A204.1 (cell line): Measurements from ENCODE around the gene MGMT.

Experiments used
- FAIRE-seq: peaks from 2 replicates; lab custom pipeline; 2012; peaks lifted over from hg19 to GRCh38; lab: Jason Lieb, UNC

MGMT gene

DNA sequence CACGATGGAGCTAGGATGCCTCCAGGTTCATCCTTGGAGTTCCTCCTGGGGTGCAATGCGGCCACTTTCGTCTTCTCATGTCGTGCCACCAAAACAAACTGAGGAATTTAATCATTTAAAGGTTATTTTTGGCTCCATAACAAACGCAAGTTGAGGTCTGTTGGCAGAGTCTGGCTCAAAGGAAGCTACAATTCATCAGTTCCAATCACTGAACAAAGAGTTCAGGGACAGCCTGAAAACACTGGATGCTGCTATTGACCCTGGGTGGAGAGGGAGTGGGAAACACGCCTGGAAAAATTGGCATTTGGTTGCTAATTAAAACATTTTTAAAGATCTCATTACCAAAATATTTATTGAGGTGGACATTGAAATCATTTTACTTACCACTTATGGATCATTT lies 11.4 kb upstream of the MGMT start:
- no peak for FAIRE-seq

GRCh38 chr10:129459762-129460539 lies 7.1 kb upstream of the MGMT start:
- no peak for FAIRE-seq

DNA sequence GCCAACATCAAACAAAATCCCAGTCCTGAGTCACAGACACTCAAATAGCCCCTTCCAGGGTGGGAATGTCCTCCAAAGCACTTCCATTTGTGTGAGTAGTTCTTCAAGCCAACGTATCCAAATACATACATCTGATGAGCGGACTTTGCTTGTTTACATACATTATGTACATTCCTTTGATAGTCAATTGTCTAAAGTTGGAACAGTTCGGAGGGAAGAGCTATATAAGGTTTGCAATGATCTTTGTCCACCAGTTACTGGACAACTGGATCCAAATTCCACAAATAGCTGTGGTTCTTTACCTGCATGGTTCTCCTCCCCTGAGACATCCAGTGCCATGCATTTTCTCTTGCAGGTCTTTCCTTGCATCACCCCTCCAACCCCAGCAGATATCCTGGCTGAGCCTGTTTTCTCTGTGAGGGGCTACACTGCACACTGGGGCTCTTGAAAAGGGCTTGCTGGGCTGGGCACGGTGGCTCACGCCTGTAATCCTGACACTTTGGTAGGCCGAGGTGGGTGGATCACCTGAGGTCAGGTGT lies 4.7 kb upstream of the MGMT start:
- FAIRE-seq: no peak

DNA sequence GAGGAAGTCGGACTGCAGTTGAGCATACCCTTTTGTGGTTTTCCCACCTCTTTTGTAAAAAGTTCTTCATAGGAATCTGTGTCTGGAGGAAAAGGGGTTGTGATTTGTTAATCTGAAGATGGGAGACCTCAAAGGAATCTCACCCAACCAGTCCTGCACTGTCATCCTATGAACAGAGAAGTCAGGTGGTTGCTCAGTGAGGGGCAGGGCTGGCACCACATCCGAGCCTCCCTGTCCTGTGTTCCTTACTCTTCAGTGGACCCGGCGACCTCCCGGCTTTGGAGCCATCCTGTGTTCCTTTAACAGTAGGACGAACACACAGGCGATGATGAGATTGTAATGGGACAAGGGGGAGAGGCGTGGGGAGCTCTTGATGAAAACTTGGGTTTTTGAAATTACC lies 2.8 kb upstream of the MGMT start:
- no peak for FAIRE-seq

DNA sequence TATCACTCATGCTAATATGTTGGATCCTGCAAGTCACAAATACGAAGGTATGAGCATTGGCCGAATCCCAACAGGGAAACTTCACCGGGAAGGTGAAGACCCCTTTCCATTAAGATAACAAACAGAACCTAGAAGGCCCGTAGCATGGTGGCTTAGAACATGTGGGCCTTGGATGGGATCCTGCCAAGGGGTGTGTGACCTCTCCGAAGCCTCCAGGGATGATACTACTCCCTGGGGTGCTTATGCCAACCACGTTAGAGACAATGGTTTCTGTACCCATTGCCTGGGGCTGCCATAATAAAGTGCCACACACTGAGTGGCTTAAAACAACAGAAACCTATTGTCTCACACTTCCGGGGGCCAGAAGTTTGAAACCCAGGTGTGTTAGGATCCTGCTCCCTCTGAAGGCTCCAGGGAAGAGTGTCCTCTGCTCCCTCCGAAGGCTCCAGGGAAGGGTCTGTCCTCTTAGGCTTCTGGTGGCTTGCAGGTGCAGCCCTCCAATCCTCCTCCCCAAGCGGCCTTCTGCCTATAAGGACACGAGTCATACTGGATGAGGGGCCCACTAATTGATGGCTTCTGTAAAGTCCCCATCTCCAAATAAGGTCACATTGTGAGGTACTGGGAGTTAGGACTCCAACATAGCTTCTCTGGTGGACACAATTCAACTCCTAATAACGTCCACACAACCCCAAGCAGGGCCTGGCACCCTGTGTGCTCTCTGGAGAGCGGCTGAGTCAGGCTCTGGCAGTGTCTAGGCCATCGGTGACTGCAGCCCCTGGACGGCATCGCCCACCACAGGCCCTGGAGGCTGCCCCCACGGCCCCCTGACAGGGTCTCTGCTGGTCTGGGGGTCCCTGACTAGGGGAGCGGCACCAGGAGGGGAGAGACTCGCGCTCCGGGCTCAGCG lies 992 bp upstream of the MGMT start:
- FAIRE-seq: no peak

DNA sequence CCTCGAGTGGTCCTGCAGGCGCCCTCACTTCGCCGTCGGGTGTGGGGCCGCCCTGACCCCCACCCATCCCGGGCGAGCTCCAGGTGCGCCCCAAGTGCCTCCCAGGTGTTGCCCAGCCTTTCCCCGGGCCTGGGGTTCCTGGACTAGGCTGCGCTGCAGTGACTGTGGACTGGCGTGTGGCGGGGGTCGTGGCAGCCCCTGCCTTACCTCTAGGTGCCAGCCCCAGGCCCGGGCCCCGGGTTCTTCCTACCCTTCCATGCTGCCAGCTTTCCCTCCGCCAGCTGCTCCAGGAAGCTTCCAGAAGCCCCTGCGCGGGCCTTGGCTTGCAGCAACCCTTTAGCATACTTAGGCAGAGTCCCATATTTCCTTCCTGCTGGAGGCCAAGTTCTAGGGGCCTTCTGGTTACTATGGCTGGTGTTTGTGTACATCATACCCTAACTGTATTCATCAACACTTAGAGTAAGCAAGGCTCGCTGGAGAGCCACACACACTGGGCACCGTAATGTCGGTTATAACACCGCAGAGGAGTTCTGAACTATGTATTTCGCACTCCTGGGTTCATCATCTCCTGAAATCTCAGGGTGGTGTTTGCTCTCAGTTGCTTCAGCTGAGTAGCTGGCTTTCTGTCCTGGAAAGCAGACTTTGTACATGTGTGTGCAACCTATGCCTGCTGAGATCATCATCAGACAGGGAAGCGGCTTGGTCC lies 471 bp downstream of the MGMT start:
- no peak for FAIRE-seq

DNA sequence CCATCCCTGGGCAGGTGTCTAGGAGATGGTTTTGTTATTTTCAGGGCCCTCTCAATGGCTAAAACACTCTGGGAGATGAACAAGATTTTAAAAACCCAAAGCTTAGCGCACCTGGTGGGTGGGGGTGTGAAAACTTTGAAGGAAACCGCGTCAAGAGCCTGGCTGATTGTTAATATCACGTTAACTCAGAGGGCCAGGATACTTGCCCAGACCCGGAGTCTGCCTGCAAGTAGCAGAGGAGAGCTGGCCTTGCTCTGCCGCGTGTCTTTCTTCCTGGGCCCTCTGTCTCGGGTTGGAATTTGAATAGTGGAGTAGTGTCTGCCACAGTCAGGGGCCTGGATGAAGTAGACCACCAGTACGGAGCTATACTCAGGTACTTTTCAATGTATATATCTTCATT lies 1.1 kb downstream of the MGMT start:
- FAIRE-seq: no peak

- no peak for FAIRE-seq
These were observed 3.2 kb downstream of the MGMT start for GRCh38 chr10:129470103-129470851.

DNA sequence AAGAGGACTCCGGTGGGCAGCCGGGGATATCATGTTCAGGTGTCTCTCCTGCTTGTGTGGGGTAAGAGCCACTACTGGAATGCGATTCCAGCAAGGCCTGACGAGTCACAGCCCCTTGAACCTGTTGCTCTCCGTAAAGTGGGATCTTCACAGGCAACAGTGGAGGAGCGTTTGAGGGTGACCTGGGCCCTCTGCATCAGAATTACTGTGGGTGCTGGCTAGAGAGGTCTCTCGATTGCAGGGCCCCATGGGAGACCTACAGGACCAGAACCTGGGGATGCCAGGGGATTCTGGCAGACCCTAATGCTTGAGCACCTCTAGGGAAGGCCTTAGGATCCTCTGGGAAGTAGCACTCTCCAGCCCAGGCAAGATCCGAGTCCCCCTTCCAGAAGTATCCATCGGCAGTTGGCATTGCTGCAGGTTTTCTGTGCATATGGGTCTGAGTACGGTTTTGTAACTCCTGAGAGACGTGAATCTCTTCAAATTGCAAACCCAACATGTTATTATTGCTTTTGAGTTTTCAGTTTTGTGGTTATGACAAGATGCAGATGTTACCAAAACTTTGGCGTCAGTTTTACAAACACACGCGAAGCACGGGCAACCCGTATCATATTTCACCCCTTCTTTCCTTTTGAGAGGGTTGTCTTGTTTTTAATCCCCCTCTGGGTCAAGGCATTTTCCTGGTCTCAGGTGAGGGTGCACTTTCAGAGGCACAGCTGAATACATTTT lies 4.6 kb downstream of the MGMT start:
- FAIRE-seq: no peak

DNA sequence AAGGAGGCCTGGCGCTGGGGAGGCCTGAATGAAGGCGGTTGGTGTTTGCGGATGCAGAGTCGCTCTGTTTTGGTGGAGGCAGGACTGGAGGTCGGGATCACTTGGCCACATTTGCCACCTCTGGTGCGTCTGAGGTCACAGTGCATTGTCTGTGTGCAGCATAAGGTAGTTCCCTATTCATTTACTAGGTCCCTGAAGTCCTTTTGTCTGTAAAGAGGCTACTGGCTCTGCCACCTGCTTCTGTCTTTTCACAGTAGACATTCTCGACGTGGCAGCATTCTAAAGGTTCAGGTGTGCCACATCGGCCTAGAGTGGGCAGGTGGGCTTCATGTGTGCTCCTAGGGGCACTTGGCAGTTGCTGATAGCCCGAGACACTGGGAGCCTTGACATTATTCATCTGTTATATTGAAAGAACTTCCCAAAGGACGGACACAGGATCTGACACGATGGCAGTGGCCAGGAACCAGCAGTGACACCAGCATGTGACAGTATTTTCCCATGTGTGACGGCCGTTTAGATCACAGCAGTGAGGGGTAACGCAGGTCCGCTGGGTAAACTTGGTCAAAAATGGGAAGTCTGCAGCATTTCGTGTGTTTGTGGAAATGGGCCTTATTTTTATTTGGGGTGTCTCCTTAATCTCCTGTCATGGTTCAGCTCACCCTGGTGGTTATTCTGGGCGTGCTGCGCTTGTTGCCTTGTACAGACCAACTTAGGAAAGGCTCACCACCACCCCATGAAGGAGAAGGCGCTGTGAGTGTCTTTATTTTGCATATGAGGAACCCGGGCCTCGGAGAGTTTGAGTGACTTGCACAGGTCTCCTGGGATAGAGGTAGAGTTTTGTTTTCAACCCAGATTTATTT lies 5.9 kb downstream of the MGMT start:
- no peak for FAIRE-seq

DNA sequence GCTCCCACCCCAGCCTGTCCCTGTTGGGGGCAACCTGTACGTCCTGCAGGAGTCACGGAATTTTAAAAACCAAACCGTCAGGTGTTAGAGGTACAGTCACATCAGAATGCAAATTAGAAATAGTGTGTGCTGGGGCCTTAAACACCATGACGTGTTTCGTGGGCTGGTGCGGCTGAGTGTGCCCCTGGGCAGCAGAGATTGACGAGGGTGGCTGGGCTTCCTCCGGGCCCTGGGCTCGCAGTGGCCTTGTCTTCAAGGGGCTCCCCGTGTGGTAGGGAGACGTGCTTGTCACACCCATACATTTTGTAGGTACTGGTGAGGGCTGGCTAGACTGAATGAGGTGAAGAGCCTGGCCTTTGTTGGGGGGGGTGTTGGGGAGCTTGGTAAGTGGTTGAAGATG lies 7.6 kb downstream of the MGMT start:
- no peak for FAIRE-seq

- FAIRE-seq: no peak
These were observed 9.4 kb downstream of the MGMT start for GRCh38 chr10:129476431-129476830.

GRCh38 chr10:129477051-129477450 lies 10.0 kb downstream of the MGMT start:
- no peak for FAIRE-seq

DNA sequence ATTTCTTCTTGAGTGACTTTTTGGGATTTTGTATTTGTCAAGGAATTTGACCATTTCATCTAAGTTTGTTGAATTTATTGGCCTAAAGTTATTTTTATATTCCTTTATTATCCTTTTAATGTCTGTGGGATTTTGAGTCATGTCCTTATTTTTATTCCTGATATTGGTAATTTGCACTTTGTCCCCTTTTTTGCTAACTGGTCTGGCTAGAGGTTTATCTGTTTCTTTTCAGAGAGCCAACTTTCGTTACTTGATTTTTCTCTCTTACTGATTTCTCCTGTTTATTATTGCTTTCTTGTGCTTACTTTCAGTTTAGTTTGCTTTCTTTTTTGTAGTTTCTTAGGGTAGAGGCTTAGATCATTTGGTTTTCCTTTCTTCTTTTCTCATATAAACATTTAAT lies 14.6 kb downstream of the MGMT start:
- no peak for FAIRE-seq

DNA sequence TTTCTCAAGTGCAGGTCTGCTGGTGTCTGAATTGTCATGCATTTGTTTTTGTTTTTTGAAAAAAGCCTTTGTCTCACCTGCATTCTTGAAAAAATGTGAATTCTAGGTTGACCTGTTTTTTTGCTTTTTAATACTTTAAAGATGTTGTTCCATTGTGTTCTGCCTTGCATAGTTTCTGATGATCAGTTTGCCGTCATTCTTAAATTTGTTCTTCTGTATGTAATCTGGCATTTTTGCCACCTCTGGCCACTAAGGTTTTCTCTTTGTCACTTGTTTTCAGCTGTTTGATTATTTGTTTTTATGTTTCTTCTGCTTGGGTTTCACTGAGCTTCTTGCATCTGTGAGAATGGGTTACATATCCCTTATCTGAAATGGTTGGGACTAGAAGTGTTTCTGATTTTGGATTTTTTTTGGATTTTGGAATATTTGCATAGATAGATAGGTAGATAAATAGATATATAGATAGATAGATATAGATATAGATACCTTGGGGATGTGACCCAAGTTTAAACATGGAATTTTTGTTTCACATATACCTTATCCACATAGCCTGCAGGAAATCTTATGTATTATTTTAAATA lies 16.5 kb downstream of the MGMT start:
- no peak for FAIRE-seq

DNA sequence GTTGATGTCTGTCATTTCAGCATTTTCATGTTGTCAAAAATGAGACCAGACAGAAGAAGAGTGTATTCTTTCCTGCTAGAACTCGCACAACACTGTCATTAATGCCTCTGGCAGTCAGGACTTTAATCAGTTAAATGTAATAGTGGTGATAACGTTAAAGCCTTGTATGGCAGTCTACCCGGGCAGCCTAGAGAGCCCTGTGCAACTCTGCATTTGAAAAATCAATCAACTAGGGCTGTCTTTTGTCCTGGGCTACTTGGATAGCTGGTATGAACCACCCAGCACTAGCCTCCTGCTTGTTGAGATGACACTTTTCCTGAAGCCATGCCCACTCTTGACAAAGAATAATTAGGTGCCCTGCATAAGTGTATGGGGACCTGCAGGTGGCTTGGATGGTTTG lies 19.8 kb downstream of the MGMT start:
- FAIRE-seq: no peak

DNA sequence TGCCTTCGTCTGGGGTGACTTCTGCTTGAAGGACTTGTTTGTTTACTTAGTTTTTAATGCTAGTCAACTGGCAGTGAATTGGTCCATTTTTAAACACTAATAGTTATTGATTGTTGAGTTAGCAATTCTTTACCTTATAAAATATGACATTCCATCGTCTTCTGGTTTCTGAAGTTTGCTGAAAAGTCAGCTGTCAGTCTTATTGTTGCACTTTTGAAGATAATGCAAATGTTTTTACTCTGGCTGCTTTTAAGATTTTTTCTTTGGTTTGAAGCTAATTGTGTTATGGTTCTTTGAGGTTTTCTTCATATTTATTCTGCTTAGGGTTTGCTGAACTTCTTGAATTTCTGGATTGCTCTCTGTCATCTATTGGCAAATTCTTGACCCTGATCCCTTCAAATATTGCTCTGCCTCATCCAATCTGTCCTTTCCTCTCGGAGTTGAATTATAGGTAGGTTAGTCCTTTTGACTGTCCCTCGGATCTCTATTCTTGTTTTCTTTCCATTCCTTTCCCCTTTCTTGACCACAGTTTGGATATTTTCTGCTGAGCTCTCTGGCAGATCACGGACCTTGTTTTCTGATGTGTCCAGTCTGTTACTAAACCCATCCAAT lies 24.2 kb downstream of the MGMT start:
- no peak for FAIRE-seq

DNA sequence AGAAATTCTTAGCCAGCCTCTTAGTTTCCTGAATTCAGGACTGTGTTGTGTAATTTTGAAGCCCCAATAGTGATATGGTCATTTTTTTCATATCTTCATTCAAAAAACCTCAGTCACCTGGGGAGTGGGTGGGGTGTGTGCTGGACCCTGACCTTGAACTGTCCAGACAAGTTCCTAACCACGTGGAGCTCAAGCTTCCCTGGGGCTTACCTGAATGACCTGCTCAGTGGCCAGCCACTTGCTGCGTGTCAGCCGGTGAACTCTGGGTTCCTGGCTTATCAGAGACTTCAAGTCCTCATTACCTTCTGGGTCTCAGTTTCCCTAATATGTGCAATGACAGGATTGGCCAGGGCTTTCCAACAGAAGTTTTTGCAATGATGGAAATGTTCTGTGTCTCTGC lies 27.1 kb downstream of the MGMT start:
- FAIRE-seq: no peak

- FAIRE-seq: no peak
These were observed 27.7 kb downstream of the MGMT start for GRCh38 chr10:129494740-129495139.
